Mucosa of rectum (tissue), 2 donors: Measurements from ENCODE around the gene RAF1.
"Not testable (repeated sequence)": the region's sequence is repeated elsewhere in the genome, so short reads cannot be mapped to it uniquely, and the experiment has no call there.

Experiments
- H3K27ac ChIP-seq, 2 donors: one replicate each; pipeline ENCODE4 v1.7.0; 2013; ENCODE audit warnings: inconsistent platforms in 2 of 2, low read depth in 2 of 2, low read length in 2 of 2
- H3K27me3 ChIP-seq, 2 donors: one replicate each; pipeline ENCODE4 v1.7.0; 2013; ENCODE audit warnings: low read length in 2 of 2; ENCODE audit not compliant: control insufficient read depth in 2 of 2, insufficient read depth in 2 of 2
- H3K36me3 ChIP-seq, 2 donors: one replicate each; pipeline ENCODE4 v1.7.0; 2013; ENCODE audit warnings: low read length in 2 of 2; ENCODE audit not compliant: control insufficient read depth in 2 of 2, insufficient read depth in 2 of 2
- H3K4me1 ChIP-seq, 2 donors: one replicate each; pipeline ENCODE4 v1.7.0; 2013; ENCODE audit warnings: low read length in 2 of 2, mild to moderate bottlenecking in 1 of 2; ENCODE audit not compliant: control insufficient read depth in 2 of 2, insufficient read depth in 2 of 2
- H3K4me3 ChIP-seq, 2 donors: one replicate each; pipeline ENCODE4 v1.7.0; 2013; ENCODE audit warnings: low read length in 2 of 2
- H3K9ac ChIP-seq, 2 donors: one replicate each; pipeline ENCODE4 v1.7.0; 2013; ENCODE audit warnings: low read length in 2 of 2, low read depth in 1 of 2, mild to moderate bottlenecking in 1 of 2
- H3K9me3 ChIP-seq, 2 donors: one replicate each; pipeline ENCODE4 v1.7.0; 2013; ENCODE audit warnings: low read length in 2 of 2; ENCODE audit not compliant: control insufficient read depth in 2 of 2
- donor health status: healthy.
- donor health status: Normal muscosa, but diverticular disease.

The RAF1 gene

DNA sequence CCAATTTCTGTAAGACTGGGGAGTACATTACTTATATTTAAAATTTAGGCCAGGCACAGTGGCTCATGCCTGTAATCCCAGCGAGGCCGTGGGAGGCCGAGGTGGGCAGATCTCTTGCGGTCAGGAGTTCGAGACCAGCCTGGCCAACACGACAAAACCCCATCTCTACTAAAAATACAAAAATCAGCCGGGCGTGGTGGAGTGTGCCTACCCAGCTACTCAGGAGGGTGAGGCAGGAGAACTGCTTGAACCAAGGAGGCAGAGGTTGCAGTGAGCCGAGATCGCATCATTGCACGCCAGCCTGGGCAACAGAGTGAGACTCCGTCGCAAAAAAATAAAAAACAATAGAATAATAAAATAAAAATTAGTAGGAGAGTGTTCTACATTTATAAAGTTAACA, 2.5 kb downstream of the RAF1 start:
- not testable (repeated sequence) for H3K4me3 ChIP-seq, H3K27ac ChIP-seq, H3K36me3 ChIP-seq, H3K9me3 ChIP-seq, H3K27me3 ChIP-seq, H3K9ac ChIP-seq
- H3K4me1 ChIP-seq, result peaks cover 13 to 17% of the 10 kb centered on the region in 2 donors

GRCh38 chr3:12660196-12660595, 3.7 kb downstream of the RAF1 start:
- Histone ChIP-seq H3K27ac (no peak overlapping the region), H3K27me3 (no peaks in the 10 kb centered on the region), H3K4me1 (peaks cover 13 to 17% of the 10 kb centered on the region in 2 donors)

DNA sequence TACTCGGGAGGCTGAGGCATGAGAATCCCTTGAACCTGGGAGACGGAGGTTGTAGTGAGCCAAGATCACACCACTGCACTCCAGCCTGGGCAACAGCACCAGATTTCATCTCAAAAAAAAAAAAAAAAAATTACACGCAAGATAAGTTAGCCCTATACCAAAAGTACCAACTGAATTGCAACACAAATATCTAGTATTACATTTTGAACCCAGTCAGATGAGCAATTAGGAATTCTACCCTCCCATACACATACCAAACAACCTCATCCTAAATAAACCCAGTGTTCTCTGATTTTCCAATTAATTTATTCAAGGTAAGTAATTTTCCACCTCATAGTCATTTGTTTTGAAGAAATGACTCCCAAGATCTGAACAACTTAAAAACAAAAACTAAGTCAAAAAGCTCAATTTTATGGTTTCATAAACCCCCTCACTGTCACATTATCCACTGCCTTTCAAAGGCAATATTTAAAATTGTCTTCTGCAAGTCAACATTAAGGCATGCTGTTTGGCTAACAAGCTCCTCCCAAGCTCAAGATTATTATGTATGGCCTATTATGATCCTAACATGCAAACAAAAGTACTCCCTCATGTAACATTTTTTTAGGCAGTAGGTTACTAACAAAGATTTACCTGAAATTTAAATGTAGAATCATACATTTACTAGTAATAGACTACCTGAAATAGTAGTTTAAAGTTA, 4.5 kb downstream of the RAF1 start:
- Histone ChIP-seq H3K4me3 (no peak overlapping the region), H3K36me3 (no peaks in the 10 kb centered on the region), H3K9ac (no peak overlapping the region), H3K27me3 (no peaks in the 10 kb centered on the region), H3K4me1 (peaks cover 13 to 17% of the 10 kb centered on the region in 2 donors), H3K27ac (no peak overlapping the region), H3K9me3 (no peaks in the 10 kb centered on the region)

More at GRCh38 chr3:12660196-12660595, 3.7 kb downstream of the RAF1 start:
- H3K9me3 ChIP-seq, result no peaks in the 10 kb centered on the region
- no peaks in the 10 kb centered on the region for H3K36me3 ChIP-seq
- H3K4me3 ChIP-seq, result no peak overlapping the region
- no peak overlapping the region for H3K9ac ChIP-seq

DNA sequence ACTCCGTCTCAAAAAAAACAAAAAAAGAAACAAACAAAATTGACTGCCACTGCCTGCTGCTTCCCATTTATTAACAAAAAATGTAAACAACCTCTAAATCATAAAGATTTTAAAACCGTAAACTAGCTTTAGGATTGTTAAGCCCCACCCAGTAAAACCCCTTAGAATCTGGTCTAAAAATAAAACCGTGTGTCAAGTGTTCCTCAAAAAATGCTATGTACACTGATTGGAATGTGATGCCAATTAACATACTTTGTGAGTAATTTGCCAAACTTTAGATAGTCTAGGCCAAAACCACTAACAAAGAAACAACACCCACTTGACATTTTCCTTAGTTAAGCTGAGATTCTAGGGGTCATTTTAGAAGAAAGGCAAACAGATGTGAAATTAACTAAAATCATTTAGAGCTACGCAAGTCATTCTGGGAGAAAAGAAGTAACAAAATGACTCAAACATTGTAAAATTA, 5.3 kb downstream of the RAF1 start:
- Histone ChIP-seq H3K27me3 (no peaks in the 10 kb centered on the region), H3K4me1 (peaks cover 13 to 17% of the 10 kb centered on the region in 2 donors), H3K9me3 (no peaks in the 10 kb centered on the region), H3K36me3 (no peaks in the 10 kb centered on the region), H3K27ac (no peak overlapping the region), H3K9ac (no peak overlapping the region), H3K4me3 (no peak overlapping the region)

- peaks cover 10 to 15% of the 10 kb centered on the region in 2 donors for H3K4me1 ChIP-seq
- H3K27ac ChIP-seq, result no peak overlapping the region
Observed at GRCh38 chr3:12656850-12657249, 7.1 kb downstream of the RAF1 start.

DNA sequence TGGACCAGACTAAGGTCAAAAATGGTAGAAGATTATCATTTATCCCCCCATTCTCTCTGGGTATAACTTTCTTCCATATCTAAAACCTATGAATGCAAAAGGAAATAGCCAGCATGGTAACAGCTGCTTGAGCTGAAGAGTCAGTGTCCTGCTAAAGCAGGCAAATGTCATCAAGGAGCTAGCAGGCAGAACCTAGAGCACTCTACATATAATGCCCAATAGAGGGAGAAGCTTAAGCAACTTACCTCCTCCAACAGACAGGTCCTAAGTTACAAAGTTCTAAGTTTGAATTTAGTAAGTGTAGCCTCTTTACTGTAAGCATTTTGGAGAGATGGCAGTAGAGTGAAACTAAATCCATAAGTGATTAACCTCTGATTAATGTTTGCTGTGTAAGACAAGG, 7.7 kb downstream of the RAF1 start:
- no peak overlapping the region for H3K4me3 ChIP-seq
- H3K9ac ChIP-seq, result no peak overlapping the region
- no peak overlapping the region for H3K27ac ChIP-seq
- H3K36me3 ChIP-seq, result no peaks in the 10 kb centered on the region
- peaks cover 6 to 12% of the 10 kb centered on the region in 2 donors for H3K4me1 ChIP-seq
- no peaks in the 10 kb centered on the region for H3K9me3 ChIP-seq
- H3K27me3 ChIP-seq, result no peaks in the 10 kb centered on the region

More at GRCh38 chr3:12656850-12657249, 7.1 kb downstream of the RAF1 start:
- H3K9ac ChIP-seq, result no peak overlapping the region
- no peaks in the 10 kb centered on the region for H3K36me3 ChIP-seq
- no peaks in the 10 kb centered on the region for H3K27me3 ChIP-seq
- H3K9me3 ChIP-seq, result no peaks in the 10 kb centered on the region
- H3K4me3 ChIP-seq, result no peak overlapping the region

DNA sequence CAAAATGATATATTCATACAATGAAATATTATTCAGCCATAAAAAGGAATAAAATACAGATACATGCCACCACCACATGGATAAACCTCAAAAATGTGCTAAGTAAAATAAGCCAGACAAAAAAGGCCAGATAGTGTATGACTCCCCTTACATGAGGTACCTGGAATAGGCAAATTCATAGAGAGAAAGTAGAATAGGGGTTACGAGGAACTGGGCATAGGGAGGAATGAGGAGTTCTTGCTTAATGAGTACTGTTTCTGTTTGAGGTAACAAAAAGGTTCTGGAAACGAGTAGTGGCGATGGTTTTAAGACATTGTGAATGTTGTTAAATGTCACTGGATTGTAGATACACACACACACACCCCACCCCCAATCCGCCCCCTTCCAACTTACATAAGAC, 8.2 kb downstream of the RAF1 start:
- Histone ChIP-seq H3K4me1 (peaks cover 3 to 12% of the 10 kb centered on the region in 2 donors), H3K36me3 (no peaks in the 10 kb centered on the region), H3K27me3 (no peaks in the 10 kb centered on the region), H3K27ac (no peak overlapping the region), H3K9me3 (no peaks in the 10 kb centered on the region), H3K9ac (no peak overlapping the region), H3K4me3 (no peak overlapping the region)

GRCh38 chr3:12653747-12654146, 10.2 kb downstream of the RAF1 start:
- no peak overlapping the region for H3K4me3 ChIP-seq
- no peaks in the 10 kb centered on the region for H3K27me3 ChIP-seq
- no peaks in the 10 kb centered on the region for H3K4me1 ChIP-seq
- H3K9me3 ChIP-seq, result no peaks in the 10 kb centered on the region
- no peak overlapping the region for H3K9ac ChIP-seq
- H3K36me3 ChIP-seq, result no peaks in the 10 kb centered on the region
- no peak overlapping the region for H3K27ac ChIP-seq

DNA sequence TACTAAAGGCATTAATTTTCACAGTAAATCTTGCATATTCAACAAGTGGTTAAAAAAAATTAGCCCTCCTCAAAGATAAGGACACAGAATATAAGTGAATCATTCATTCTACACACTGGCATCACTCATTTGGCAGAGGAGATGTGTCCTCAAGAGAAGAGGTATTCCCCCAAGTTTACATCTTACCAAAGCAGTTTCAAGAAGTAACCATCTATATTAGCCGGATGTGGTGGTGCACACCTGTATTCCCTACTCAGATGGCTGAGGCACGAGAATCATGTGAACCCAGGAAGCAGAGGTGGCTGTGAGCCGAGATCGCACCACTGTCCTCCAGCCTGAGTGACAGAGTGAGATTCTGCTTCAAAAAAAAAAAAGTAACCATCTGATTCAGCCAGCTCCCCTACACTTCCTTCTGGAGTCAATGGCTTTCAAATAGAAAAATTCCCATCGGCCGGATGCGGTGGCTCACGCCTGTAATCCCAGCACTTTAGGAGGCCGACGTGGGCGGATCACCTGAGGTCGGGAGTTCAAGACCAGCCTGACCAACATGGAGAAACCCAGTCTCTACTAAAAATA, 15.4 kb downstream of the RAF1 start:
- Histone ChIP-seq H3K9me3 (no peaks in the 10 kb centered on the region), H3K36me3 (no peaks in the 10 kb centered on the region), H3K4me3 (no peak overlapping the region), H3K9ac (no peak overlapping the region), H3K27me3 (no peaks in the 10 kb centered on the region), H3K4me1 (no peaks in the 10 kb centered on the region), H3K27ac (peak overlapping the region in 1 of 2 donors; percentile 16)

DNA sequence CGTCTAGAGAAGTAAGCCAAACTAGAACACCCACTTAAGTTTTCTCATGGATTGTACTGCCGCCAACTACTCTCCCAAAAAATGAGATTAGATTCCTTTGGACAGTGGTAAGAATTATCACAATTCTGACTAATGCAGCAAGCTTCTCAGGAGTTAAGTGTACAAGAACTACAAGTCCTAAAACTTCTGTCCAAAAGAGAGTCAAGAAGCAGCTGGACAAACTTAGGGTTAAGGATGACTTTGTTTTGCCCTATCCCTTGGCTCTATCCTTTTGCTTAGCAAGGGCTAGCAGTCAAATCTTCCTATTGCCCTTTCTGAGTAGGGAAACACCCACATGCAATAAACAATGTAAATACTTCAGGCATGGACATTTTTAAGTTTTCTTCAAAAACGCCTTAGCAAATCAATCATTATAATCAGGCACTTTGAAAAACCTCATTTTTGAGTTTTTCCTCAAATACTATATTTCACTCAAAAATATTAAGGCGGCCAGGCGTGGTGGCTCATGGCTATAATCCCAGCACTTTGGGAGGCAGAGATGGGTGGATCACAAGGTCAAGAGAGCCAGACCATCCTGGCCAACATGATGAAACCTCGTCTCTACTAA, 19.5 kb downstream of the RAF1 start:
- Histone ChIP-seq H3K9ac (no peak overlapping the region), H3K4me3 (no peak overlapping the region), H3K27ac (no peak overlapping the region), H3K27me3 (no peaks in the 10 kb centered on the region), H3K9me3 (no peaks in the 10 kb centered on the region), H3K4me1 (no peaks in the 10 kb centered on the region), H3K36me3 (no peaks in the 10 kb centered on the region)
